Ectodermal cell (in vitro differentiated cells): ENCODE results near the gene DEFB126. TPM values are rescaled to one million over a fixed set of nuclear protein-coding genes. Genes with fewer than 3 reads are reported as not detected.
"Not testable (repeated sequence)": the region's sequence is repeated elsewhere in the genome, so short reads cannot be mapped to it uniquely, and the experiment has no call there.

ENCODE experiments used
- H3K27ac ChIP-seq: 2 replicates; pipeline ENCODE4 v1.7.0; 2013; ENCODE audit warnings: mild to moderate bottlenecking, low read depth, low read length; ENCODE audit not compliant: insufficient read depth, poor library complexity, severe bottlenecking
- H3K27me3 ChIP-seq: 2 replicates; pipeline ENCODE4 v1.7.0; 2013; ENCODE audit warnings: mild to moderate bottlenecking, low read length; ENCODE audit not compliant: insufficient read depth, control insufficient read depth, poor library complexity, severe bottlenecking
- H3K36me3 ChIP-seq: one replicate; pipeline ENCODE4 v1.7.0; 2013; ENCODE audit warnings: low read length; ENCODE audit not compliant: control insufficient read depth, insufficient read depth
- H3K4me1 ChIP-seq: one replicate; pipeline ENCODE4 v1.7.0; 2013; ENCODE audit warnings: low read length; ENCODE audit not compliant: control insufficient read depth, insufficient read depth
- H3K4me3 ChIP-seq: 2 replicates; pipeline ENCODE4 v1.7.0; 2013; ENCODE audit warnings: low read depth, low read length, control low read depth; ENCODE audit not compliant: insufficient read depth
- H3K9me3 ChIP-seq: 2 replicates; pipeline ENCODE4 v1.7.0; 2013; ENCODE audit warnings: mild to moderate bottlenecking, low read length, moderate library complexity; ENCODE audit not compliant: control insufficient read depth
- WGBS, 2 experiments: methylation state at CpG; one replicate each; pipeline ENCODE4 v1.1.7; 2013; ENCODE audit warnings: missing lambda C conversion rate in 2 of 2; 5-methylcytosine and 5-hydroxymethylcytosine counted together
- polyA plus RNA-seq, 4 experiments: library from polyadenylated mRNA; stranded (reverse); fragments of 50-300 nt; gene quantifications; one replicate each; pipeline ENCODE4 v1.2.3, GENCODE V29; 2013

Gene DEFB126, protein sequence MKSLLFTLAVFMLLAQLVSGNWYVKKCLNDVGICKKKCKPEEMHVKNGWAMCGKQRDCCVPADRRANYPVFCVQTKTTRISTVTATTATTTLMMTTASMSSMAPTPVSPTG
- polyA plus RNA-seq (2013, experiment 1 of 4): not detected
- polyA plus RNA-seq (2013, experiment 2 of 4): not detected
- polyA plus RNA-seq (2013, experiment 3 of 4): not detected
- not detected for polyA plus RNA-seq (2013, experiment 4 of 4)

DNA sequence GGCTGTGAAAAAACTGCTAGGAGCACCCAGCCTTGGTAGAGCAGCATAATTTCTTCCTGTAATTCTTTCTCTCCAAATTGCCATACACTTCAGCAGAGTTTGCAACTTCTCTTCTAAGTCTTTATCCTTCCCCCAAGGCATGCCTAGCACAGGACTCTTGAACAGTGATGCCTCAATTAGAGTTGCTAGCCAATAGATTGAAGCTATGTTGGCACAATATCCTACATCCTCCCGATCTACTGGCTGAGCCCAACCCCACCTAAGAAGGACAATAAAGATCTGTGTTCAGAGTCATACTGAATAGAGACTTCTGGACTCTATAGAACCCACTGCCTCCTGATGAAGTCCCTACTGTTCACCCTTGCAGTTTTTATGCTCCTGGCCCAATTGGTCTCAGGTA, at the start of gene DEFB126:
DEFB126 (plus strand) TSS at position 301 of the 400 bp plus-strand sequence; CDS start at position 340, 39 bp downstream.
- Histone ChIP-seq H3K4me1 (peaks cover 9% of the 10 kb centered on the region), H3K9me3 (no peaks in the 10 kb centered on the region), H3K27me3 (no peaks in the 10 kb centered on the region), H3K36me3 (no peaks in the 10 kb centered on the region), H3K4me3 (no peak within 1 kb of the TSS), H3K27ac (no peak within 1 kb of the TSS)
- WGBS, 2 experiments: 71 to 75% methylated on average over 1 of the region's 1 CpG

DNA sequence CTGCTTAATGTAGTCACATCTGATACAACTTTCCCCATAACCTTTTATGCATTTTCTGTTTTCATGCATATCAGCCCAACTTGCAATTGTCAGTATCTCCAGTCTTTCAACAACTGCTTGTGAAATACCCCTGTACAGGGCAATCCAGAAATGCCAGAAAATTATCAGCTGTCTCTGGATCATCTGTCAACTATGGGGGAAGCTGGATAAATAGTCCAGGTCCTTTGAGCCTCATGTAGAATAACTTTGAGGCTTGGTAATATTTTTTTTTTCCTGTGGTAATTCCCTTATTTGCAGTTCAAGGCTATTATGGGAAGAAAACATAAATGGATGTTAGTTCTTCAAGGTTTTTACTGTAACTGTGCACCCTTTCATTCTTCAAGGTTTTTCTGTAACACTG, 48.7 kb upstream of the DEFB126 start:
- peaks cover 3% of the 10 kb centered on the region for H3K9me3 ChIP-seq
- no peak overlapping the region for H3K4me3 ChIP-seq
- no peaks in the 10 kb centered on the region for H3K36me3 ChIP-seq

DNA sequence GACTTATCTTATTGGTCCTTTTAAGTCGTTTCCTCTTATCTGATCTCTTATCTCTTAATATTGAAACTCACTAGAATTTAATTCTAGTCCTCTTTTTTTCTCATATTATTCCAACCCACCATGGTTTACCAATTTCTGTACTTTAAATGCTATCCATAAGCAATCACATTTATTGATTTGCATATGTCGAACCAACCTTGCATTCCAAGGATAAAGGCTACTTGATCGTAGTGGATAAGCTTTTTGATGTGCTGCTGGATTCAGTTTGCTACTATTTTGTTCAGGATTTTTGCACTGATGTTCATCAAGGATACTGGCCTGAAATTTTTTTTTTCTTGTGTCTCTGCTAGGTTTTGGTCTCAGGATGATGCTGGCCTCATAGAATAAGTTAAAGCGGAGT, 47.2 kb upstream of the DEFB126 start:
- no peak overlapping the region for H3K27ac ChIP-seq
- H3K4me3 ChIP-seq: no peak overlapping the region
- H3K9me3 ChIP-seq: peaks cover 3% of the 10 kb centered on the region
- H3K4me1 ChIP-seq: no peaks in the 10 kb centered on the region
- H3K36me3 ChIP-seq: no peaks in the 10 kb centered on the region
- no peaks in the 10 kb centered on the region for H3K27me3 ChIP-seq
- 81 to 86% methylated on average over 4 of the region's 4 CpGs for WGBS, 2 experiments

More for the DNA sequence above, 48.7 kb upstream of the DEFB126 start:
- Histone ChIP-seq H3K27ac (no peak overlapping the region), H3K4me1 (no peaks in the 10 kb centered on the region), H3K27me3 (no peaks in the 10 kb centered on the region)

DNA sequence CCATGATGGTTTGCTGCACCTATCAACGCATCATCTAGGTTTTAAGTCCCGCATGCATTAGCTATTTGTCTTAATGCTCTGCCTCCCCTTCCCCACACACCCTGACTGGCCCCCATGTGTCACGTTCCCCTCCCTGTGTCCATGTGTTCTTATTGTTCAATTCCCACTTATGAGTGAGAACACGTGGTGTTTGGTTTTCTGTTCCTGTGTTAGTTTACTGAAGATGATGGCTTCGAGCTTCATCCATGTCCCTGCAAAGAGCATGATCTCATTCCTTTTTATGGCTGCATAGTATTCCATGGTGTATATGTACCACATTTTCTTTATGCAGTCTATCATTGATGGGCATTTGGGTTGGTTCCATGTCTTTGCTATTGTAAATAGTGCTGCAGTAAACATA, 44.7 kb upstream of the DEFB126 start:
- H3K9me3 ChIP-seq, H3K4me1 ChIP-seq, H3K27ac ChIP-seq, H3K4me3 ChIP-seq, H3K27me3 ChIP-seq, H3K36me3 ChIP-seq: not testable (repeated sequence)
- WGBS, 2 experiments: 77 to 87% methylated on average over 5 of the region's 5 CpGs

DNA sequence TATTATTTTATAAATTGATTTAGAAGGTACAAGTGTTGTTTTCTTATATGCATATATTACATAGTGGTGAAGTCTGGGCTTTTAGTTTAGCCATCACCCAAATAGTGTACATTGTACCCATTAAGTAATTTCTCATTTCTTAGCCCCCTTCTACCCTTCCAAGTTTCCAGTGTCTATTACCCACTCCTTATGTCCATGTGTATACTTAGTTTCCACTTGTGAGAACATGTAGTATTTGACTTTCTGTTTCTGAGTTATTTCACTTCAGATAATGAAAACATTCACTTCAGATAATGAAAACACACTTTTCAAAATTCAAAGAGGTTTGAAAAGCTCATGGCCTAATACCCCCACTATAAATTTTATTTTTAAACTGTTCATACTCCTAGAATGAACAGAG, 40.4 kb upstream of the DEFB126 start:
- no peaks in the 10 kb centered on the region for H3K36me3 ChIP-seq
- no peak overlapping the region for H3K4me3 ChIP-seq
- no peaks in the 10 kb centered on the region for H3K9me3 ChIP-seq
- H3K27ac ChIP-seq: no peak overlapping the region
- H3K4me1 ChIP-seq: no peaks in the 10 kb centered on the region
- H3K27me3 ChIP-seq: no peaks in the 10 kb centered on the region

DNA sequence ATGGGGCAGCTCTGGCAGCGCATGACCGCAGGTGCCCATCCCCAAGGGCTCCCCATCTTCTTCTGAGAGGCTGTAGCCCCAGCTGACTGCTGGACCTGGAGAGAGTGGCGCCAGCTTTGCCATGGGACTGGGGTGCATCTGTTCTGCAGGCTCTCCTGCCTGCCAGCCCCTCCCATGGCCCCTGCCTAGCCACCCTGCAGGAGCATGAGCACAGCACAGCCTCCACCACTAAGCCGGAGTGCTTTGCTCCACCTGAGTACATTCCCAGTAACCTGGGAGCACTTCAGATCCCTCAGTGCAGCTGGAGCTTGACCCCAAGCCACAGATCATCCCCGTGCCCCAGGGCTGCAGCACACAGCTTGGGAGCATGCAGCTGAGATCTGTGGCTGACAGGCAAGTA, 38.9 kb upstream of the DEFB126 start:
- H3K36me3 ChIP-seq: no peaks in the 10 kb centered on the region
- no peaks in the 10 kb centered on the region for H3K9me3 ChIP-seq
- 88 to 90% methylated on average over 5 of the region's 5 CpGs for WGBS, 2 experiments
- H3K27me3 ChIP-seq: no peaks in the 10 kb centered on the region
- no peaks in the 10 kb centered on the region for H3K4me1 ChIP-seq
- H3K4me3 ChIP-seq: no peak overlapping the region
- H3K27ac ChIP-seq: no peak overlapping the region

DNA sequence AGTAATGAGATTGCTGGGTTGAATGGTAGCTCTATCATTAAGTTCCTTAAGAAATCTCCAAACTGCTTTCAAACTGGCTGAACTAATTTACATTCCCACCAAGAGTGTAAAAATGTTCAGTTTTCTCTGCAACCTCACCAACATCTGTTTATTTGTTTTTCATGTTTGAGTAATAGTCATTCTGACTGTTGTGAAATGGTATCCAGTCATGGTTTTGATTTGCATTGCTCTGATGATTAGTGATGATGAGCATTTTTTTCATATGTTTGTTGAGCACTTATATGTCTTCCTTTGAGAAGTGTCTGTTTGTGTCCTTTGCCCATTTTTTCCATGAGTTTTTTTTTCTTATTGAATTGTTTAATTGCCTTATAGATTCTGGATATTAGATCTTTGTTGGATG, 30.0 kb upstream of the DEFB126 start:
- Histone ChIP-seq H3K4me3 (no peak overlapping the region), H3K36me3 (no peaks in the 10 kb centered on the region), H3K27ac (no peak overlapping the region), H3K9me3 (no peaks in the 10 kb centered on the region), H3K27me3 (no peaks in the 10 kb centered on the region), H3K4me1 (no peaks in the 10 kb centered on the region)

DNA sequence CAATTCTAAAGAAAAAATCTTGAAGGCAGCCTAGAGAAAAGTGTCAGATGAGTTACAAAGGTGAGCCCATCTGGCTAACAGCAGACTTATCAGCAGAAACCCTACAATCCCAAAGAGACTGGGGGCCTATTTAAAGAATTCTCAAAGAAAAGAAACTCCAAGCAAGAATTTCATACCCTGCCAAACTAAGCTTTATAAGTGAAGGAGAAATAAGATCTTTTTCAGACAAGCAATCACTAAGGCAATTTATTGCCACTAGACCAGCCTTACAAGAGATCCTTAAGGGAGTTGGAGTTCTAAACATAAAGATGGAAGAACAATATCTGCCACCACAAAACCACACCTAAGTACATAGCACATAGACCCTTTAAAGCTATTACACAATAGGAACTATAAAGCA, 24.9 kb upstream of the DEFB126 start:
- no peaks in the 10 kb centered on the region for H3K4me1 ChIP-seq
- no peak overlapping the region for H3K27ac ChIP-seq
- no peaks in the 10 kb centered on the region for H3K27me3 ChIP-seq
- no peaks in the 10 kb centered on the region for H3K36me3 ChIP-seq
- no peaks in the 10 kb centered on the region for H3K9me3 ChIP-seq
- H3K4me3 ChIP-seq: no peak overlapping the region

DNA sequence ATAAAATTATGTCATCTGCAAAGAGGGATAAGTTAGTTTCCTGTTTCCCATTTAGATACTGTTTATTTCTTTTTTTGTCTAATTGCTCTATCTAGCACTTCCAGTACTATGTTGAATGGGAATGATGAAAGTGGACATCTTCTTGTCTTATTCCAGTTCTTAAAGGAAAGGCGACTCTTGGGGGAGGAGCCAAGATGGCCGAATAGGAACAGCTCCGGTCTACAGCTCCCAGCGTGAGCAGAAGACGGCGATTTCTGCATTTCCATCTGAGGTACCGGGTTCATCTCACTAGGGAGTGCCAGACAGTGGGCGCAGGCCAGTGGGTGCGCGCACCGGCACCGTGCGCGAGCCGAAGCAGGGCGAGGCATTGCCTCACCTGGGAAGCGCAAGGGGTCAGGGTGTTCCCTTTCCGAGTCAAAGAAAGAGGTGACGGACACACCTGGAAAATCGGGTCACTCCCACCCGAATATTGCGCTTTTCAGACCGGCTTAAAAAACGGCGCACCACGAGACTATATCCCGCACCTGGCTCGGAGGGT, 12.5 kb upstream of the DEFB126 start:
- not testable (repeated sequence) for H3K36me3 ChIP-seq, H3K4me3 ChIP-seq, H3K9me3 ChIP-seq, H3K4me1 ChIP-seq, H3K27me3 ChIP-seq, H3K27ac ChIP-seq
- WGBS, 2 experiments: 89 to 92% methylated on average over 22 to 23 of the region's 28 CpGs

DNA sequence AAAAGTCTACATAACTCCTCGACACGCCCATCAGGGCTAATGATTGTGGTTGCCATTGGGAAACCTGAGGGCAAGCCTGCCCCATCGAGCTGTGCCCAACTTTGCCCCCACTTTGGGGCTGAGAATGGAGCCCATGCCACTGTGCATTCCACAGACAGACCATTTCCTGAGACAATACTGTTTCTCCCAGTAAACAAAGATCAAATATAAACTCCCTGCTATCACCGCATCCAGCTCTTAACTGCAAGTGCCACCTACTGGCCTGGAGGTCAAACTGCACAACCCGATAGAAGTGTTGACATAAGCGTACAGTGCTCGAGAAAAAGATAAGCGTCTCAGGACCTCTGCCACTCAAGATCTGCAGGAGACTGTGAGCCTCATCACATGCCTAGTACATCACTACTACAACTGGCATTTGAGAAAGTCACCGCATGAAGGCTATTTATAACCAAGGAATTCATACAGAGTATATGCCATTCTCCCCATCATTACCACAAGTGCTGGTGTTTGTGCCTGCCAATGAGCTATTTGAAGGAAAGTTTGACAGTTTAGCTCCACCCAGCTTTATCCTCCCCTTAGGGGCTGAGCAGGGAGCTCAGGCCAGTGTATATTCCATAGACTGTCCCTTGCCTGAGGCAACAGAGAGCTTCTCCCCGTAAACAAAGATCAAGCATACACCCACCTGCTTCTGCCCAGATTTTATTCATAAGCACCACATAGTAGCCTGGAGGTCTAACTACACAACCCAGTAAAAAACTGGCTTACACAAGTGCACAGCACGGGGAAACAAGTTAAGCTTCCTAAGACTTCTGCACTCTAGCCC, 4.5 kb upstream of the DEFB126 start:
- Histone ChIP-seq H3K27ac (no peak overlapping the region), H3K36me3 (no peaks in the 10 kb centered on the region), H3K4me3 (no peak overlapping the region), H3K27me3 (no peaks in the 10 kb centered on the region), H3K9me3 (no peaks in the 10 kb centered on the region), H3K4me1 (no peaks in the 10 kb centered on the region)
- WGBS, 2 experiments: 90 to 93% methylated on average over 11 of the region's 11 CpGs
